GM18507 (cell line): ENCODE results near the gene KHDC1.
"Not testable (repeated sequence)": the region's sequence is repeated elsewhere in the genome, so short reads cannot be mapped to it uniquely, and the experiment has no call there.

ENCODE experiments used
- DNase-seq: peaks from one replicate; pipeline ENCODE4 v3.0.0; 2011; ENCODE audit warnings: low read depth; ENCODE audit not compliant: insufficient read length; ENCODE audit errors: extremely low spot score
- FAIRE-seq: peaks from 2 replicates; lab custom pipeline; 2011; peaks lifted over from hg19 to GRCh38; lab: Jason Lieb, UNC

KHDC1 gene, protein sequence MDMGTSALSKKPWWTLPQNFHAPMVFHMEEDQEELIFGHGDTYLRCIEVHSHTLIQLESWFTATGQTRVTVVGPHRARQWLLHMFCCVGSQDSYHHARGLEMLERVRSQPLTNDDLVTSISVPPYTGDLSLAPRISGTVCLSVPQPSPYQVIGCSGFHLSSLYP

DNA sequence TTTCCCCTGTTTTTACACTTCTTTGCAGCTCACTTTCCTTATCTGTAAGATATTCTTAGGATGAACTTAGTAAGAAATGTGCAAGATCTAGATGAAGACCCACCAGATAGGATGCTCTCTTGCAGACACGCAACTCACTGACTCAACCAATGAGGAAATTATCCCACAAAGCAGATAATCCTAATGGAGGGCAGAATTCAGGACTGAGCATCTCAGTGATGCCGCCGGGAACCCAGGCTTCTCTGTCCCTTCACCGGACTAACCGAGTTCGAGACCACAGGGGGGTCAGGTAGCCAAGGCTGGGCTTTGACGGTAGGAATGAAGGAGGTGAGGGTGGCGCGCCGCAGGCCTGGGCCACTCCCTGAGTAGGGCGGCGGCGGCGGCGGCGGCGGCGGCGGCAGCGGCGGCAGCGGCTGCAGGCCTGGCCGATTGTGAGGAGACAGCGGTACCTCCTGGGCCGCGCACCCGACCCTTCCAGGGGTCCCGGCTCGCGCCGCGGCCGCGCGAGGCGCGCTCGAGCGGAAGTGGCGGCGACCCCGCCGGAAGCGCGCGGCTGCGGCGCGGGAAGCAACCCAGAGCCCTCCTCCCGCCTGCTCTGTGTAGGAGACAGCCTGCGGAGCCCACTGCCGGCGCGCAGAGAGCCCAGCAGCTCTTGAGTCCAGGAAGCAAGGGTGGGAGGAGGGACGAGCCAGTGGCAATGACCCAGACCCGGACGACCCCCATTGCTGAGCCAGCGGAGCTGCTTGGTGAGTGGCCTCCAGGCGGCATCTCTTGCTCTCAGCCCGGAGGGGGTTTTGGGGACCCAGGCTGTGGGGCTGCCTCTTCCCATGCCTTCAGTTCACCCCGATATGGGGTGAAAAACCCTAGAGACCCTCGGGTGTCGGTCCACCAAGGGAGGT, at the start of gene KHDC1:
KHDC1 (minus strand) TSS at position 526 of the 899 bp plus-strand sequence. CDS start 20,679 bp downstream, outside the sequence.
- FAIRE-seq (peak; percentile 56), DNase-seq (peak; percentile 69)

DNA sequence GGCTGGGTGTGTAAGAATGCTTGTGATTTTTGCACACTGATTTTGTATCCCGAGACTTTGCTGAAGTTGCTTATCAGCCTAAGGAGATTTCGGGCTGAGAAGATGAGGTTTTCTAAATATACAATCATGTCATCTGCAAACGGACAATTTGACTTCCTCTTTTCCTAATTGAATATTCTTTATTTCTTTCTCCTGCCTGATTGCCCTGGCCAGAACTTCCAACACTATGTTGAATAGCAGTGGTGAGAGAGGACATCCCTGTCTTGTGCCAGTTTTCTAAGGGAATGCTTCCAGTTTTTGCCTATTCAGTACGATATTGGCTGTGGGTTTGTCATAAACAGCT, 47.5 kb upstream of the KHDC1 start:
- DNase-seq, FAIRE-seq: not testable (repeated sequence)

- DNase-seq (peak; percentile 75), FAIRE-seq (peak; percentile 83)
Measured at GRCh38 chr6:73309785-73310502, 46.9 kb upstream of the KHDC1 start.

DNA sequence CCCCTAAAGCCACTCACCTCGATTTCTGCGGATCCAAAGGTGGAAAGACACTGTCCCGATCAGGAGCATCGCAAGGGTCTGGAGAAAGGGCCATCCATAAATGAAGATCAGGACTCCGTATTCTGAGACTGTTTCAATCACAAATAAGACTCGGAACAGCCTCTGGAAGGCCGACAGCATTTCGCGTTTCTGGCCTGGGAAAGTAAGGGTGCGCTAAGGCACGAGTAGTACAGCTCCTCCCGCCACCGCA, 46.5 kb upstream of the KHDC1 start:
- no peak for DNase-seq
- FAIRE-seq, result no peak

DNA sequence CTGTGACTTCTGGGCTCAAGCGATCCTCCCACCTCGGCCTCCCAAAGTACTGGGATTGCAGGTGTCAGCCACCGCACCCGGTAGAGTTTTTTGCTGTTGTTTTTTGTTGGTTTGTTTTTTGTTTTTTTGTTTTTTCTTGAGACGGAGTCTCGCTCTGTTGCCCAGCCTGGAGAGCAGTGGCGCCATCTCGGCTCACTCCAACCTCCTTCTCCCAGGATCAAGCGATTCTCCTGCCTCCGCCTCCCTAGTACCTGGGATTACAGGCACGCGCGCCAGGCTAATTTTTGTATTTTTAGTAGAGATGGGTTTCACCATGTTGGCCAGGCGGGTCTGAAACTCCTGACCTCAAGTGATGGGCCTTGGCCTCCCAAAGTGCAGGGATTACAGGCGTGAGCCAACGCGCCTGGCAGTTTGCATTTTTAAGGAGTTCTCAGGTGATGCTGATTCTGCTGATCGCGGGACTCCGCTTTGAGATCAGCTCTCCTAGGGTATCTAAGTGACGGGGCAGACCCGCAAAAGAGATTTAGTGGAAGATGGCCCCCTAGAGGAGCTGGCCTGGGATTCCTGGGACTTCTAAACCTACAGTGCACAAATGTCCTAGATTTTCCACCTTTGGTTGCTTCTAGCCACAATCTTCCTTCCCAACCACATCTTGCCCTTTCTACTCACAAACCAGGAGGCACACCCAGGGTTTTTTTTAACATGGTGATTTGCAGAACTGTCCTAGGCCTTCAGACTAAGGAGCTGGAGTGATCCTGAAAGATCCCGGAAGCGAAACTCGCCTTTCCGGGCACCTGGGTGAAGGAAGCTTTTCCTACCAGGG, 45.9 kb upstream of the KHDC1 start:
- DNase-seq, result no peak
- FAIRE-seq, result no peak

DNA sequence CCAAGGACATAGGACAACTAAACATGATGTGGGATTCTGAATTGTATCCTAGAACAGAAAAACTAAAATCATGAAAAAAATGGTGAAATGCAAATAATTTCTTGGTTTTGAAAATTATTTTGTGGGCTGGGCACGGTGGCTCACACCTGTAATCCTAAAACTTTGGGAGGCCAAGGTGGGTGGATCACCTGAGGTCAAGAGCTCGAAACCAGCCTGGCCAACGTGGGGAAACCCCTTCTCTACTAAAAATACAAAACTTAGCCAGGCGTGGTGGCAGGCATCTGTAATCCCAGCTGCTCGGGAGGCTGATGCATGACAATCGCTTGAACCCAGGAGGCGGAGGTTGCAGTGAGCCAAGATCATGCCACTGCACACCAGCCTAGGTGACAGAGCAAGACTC, 40.8 kb upstream of the KHDC1 start:
- not testable (repeated sequence) for DNase-seq
- peak; percentile 72 for FAIRE-seq

DNA sequence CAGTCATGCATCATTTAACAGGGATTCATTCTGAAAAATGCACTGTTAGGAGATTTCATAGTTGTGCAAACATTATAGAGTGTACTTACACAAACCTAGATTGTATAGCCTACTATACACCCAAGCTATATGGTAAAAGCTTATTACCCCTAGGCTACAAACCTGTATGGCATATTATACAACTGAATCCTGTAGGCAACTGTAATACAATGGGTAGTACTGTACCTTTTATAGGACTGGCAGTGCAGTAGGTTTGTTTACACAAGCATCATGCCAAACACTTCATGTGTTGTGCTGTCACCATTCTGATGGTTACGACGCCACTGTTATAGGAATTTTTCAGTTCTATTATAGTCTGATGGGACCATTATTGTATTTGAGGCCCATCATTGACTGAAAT, 39.3 kb upstream of the KHDC1 start:
- no peak for DNase-seq
- FAIRE-seq, result no peak

- DNase-seq (no peak), FAIRE-seq (no peak)
Measured at GRCh38 chr6:73299151-73299971, 36.4 kb upstream of the KHDC1 start.

- FAIRE-seq, result no peak
- no peak for DNase-seq
Measured at GRCh38 chr6:73293331-73293730, 30.3 kb upstream of the KHDC1 start.

DNA sequence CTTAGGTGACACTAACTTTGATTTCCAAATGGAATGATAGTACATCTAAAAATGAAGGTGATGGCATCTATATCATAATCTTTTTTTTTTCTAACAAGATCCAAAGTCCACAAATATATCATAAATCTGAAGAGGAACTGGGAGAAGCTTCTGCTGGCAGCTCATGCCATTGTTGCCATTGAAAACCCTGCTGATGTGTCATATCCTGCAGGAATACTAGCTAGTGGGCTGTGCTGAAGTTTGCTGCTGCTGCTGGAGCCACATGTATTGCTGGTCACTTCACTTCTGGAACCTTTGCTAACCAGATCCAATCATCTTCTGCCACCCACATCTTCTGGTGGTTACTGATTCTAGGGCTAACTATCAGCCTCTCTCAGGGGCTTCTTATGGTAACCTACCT, 27.4 kb upstream of the KHDC1 start:
- DNase-seq (no peak), FAIRE-seq (no peak)

DNA sequence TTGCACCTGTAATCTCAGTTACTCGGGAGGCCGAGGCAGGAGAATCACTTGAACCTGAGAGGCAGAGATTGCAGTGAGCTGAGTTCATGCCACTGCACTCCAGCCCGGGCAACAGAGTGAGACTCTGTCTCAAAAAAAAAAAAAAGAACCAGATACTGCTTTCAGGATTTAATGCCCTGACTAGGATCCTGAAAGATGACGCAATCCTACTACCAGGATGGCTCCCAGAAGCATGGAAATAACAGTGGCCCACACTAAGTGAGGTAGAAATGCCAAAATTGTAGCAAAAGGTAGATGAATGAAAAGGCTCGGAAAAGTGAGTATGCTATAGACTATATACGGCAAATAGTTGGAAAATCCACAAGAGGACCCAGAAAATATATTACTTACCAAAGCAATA, 23.8 kb upstream of the KHDC1 start:
- DNase-seq (no peak), FAIRE-seq (no peak)

DNA sequence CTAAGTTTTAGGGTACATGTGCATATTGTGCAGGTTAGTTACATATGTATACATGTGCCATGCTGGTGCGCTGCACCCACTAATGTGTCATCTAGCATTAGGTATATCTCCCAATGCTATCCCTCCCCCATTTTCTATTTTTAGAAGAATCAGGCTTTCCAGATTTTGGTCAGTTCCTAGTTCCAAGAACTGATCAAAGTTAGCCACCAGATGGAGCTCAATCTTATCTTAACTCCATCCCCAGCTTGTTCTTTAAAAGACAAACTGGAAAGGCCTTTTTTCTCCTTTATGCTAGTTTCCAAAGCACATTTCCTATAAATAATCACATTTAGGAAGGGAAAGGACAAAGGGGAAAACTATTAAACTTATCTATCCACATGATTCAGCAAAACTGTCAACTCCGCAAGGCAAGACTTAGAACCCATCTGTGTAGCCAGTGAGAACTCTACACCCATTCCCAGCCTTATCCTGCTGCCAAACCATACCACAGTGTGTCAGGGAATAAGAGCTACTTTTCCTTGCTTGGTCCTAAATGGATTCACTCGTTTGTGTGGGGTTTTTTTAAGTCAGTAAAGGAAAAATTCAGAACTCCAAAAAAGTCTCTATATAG, 22.8 kb upstream of the KHDC1 start:
- FAIRE-seq, result no peak

DNA sequence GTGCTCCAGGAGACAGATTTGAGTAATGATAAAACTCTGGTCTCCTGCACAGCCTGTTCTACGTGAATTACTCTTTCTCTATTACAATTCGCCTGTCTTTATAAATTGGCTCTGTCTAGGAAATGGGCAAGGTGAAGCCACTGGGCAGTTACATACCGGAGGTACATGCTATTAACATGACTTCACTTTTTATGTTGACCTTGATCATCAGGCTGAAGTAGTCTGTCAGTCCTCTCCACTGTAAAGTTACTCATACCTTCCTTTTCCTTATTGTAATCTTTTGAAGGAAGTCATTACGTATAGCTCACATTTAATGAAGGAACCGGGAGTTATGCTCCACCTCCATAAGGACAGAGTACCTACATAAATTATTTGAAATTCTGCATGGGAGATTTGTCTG, 19.9 kb upstream of the KHDC1 start:
- FAIRE-seq, result no peak

More for the DNA sequence above, 22.8 kb upstream of the KHDC1 start:
- no peak for DNase-seq

DNA sequence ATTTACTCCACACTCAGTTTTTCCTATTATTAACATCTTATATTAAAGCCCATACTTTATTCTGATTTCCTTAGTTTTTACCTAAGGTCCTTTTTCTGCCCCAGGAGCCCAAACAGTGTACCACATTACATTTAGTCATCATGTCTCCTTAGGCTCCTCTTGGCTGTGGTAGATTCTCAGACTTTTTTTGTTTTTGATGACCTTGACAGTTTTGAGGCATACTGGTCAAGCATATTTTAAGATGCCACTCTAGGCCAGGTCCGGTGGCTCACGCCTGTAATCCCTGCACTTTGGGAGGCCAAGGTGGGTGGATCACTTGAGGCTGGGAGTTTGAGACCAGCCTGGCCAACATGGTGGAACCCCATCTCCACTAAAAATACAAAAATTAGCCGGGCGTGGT, 18.7 kb upstream of the KHDC1 start:
- not testable (repeated sequence) for FAIRE-seq, DNase-seq

More for the DNA sequence above, 19.9 kb upstream of the KHDC1 start:
- no peak for DNase-seq

GRCh38 chr6:73269296-73269695, 6.3 kb upstream of the KHDC1 start:
- DNase-seq, FAIRE-seq: not testable (repeated sequence)

DNA sequence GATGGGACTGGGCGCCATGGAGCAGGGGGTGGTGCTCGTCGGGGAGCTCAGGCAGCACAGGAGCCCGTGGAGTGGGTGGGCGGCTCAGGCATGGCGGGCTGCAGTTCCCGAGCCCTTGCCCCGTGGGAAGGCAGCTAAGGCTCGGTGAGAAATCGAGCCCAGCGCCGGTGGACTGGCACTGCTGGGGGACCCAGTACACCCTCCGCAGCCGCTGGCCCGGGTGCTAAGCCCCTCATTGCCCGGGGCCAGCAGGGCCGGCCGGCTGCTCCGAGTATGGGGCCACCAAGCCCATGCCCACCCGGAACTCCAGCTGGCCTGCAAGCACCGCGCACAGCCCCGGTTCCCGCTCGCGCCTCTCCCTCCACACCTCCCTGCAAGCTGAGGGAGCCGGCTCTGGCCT, 5.9 kb upstream of the KHDC1 start:
- not testable (repeated sequence) for DNase-seq, FAIRE-seq

DNA sequence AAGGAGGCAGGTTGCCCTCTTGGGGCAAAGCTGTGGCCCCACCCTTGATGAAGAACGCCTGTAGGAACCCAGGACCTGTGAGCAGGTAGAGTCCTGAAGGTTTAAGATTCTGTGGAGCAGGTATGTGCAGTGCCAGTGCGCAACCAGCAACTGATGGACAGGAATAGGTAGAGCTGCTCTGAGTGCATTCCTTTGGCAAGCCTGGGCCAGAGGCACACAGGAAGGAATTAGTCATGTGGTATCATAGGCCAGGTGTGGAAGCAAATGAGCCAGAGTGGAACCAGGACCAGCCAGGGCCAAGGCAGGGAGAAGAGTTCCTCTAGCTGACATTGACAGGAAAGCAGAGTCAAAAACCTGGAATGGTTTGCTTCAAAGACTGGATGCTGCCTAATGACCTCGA, 1.4 kb upstream of the KHDC1 start:
- DNase-seq (no peak), FAIRE-seq (no peak)

GRCh38 chr6:73263570-73263909, 544 bp upstream of the KHDC1 start:
- FAIRE-seq (no peak), DNase-seq (no peak)

DNA sequence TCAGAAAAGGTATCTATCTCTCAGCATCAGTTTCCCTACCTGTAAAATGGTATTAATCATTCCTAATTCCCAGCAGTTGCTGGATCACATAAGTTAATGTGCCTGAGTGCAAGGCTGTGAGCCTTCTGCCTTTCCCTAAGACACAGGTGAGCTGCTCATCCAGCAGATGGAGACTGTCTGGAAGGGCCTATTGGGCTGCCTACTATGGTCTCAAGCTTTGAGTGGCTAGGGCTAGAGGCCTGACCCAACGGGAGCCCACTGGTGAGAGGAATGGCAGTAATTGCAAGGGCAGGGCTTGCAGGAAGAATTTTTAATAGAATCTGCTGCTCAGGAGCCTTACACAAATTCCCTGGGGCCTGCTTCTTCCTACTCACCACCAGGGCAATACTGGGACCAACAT, 4.3 kb downstream of the KHDC1 start:
- DNase-seq, result no peak
- FAIRE-seq, result no peak
